Amniotic stem cell (primary cell): ENCODE results near the gene SKP2.

Experiments used
- DNase-seq: peaks from one replicate; lab custom pipeline; 2025; lab: John Stamatoyannopoulos, UW

SKP2 gene

DNA sequence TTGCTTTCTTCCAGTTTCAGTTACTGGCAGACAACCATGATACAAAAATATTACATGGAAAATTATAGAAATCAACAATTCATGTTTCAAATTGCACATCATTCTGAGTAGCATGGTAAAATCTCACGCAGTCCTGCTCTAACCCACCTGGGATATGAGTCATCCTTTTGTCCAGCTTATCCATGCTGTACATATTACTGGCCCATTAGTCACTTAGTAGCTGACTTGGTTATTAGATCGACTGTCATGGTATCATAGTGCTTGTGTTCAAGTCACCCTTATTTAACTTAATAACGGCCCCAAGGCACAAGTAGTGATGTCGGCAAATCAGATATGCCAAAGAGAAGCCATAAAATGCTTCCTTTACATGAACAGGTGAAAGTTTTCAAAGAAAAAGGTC is 48.6 kb downstream of the SKP2 start:
- DNase-seq: no peak

DNA sequence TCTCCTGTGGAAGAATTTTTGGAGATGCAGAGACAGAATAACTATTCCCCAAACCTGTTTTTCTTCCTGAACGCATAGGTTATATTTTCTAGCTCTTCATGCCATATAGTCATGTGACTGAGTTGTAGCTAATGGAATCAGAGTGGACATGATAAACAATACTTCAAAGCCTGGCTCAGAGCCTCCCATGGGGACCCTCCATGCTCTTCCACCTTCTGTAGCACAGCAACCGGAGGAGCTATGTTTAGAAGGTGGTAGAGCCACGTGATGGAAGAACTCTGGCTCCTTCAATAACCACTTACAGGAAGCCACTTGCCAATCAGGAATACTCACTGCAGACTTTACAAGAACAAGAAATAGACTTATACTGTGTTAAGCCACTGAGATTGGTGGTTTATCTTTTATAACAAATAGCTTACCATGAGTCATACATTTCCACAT is 50.6 kb downstream of the SKP2 start:
- no peak for DNase-seq

GRCh38 chr5:36205329-36205728 is 53.4 kb downstream of the SKP2 start:
- no peak for DNase-seq

- DNase-seq: no peak
Measured at GRCh38 chr5:36206913-36207312, 55.0 kb downstream of the SKP2 start.

DNA sequence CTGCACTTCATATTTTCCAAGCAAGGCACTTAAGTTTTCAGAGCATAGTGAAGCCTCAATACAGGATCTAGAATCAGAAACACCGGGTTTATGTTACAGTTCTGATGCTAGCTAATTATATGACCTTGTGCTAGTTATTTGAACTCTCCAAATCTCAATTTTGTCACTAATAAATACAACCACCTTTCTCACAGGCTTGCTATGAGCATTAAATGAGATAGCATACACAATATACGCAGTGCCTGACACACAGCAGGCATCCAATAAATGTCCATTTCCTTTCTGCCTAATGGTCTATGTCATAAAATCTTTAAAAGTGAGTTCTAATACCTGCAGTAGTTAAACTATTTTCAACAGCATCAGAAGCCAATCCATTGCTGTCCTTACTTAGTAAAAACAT is 56.9 kb downstream of the SKP2 start:
- DNase-seq: no peak

DNA sequence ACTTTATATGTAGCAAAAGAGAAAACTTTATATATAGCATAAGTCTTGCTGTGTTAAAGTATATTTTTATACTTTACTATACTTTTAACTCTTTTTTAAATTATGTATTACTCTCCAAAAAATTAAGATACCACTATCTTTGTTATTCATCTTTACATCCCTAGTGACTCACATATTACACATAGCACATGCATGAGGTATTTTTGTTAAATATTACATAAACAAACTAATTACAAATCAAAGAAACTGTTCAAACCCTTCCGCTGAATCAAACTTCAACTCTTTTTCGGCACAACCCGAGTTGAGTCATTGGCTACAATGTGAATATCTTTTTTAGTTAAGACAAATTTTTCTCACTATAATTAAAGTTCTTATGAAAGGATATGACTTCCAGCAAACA is 57.8 kb downstream of the SKP2 start:
- DNase-seq: no peak

- no peak for DNase-seq
Measured at GRCh38 chr5:36214436-36214835, 62.5 kb downstream of the SKP2 start.

DNA sequence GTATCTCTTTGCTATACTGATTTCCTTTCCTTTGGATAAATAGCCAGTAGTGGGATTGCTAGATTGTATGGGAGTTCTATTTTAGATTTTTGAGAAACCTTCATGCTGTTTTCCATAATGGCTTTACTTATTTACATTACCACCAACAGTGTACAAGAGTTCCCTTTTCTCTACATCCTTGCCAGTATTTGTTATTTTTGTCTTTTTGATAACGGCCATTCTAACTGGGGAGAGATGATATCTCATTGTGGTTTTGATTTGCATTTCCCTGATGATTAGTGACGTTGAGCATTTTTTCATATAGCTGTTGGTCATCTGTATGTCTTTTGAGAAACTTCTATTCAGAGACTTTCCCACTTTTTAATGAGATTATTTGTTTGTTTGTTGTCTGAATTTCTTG is 64.0 kb downstream of the SKP2 start:
- DNase-seq: no peak

- no peak for DNase-seq
Measured at GRCh38 chr5:36217567-36217966, 65.7 kb downstream of the SKP2 start.

DNA sequence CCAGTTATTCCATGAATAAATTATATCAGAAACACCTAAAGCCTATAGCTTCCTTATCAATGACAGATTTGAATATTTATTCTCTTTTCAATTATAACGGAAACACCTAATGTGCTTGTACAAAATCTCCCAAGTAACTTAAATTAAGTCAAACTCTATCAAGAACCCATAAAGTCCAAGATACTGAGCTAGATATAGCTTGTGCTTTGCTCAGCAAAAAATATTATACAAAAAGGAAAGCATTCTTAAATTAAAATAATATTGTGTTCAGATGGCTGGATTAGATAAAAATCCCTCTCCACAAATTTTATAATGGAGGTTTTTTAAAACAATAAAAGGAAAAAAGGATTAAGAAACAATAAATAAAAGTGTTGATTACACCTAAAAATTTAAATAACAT is 66.1 kb downstream of the SKP2 start:
- DNase-seq: no peak

DNA sequence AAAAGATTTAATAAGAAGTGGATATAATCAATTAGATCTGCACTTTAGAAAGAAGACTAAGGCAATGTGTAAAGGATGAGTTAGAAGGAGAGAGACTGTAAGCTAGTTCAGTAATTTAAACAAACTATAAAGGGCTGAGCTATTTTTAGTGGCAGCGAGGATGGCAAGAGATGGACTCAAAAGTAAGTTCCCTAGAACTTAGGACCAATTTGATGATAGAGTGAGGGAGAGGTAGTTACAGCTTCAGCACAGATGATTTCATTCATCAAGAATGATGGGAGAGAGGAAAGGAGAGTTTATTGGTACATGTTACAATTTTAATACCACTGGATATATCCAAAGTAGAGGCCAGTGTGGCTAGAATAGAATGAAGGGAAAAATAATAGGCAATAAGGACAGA is 70.7 kb downstream of the SKP2 start:
- no peak for DNase-seq

- DNase-seq: no peak
Measured at GRCh38 chr5:36227046-36227445, 75.1 kb downstream of the SKP2 start.

DNA sequence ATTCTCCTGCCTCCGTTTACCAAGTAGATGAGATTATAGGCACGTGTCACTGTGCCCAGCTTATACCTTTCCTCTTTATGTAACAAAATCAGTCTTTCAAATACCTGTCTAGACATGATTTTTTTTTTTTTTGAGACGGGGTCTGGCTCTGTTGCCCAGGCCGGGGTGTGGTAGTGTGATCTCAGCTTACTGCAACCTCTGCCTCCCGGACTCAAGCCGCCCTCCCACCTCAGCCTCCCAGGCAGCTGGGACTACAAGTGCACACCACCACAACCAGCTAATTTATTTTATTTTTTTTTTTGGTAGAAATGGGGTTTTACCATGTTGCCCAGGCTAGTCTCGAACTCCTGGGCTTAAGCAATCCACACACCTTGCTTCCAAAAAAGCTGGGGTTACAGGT is 76.6 kb downstream of the SKP2 start:
- no peak for DNase-seq

- DNase-seq: no peak
Measured at GRCh38 chr5:36230151-36230790, 78.4 kb downstream of the SKP2 start.

- no peak for DNase-seq
Measured at GRCh38 chr5:36232533-36232932, 80.6 kb downstream of the SKP2 start.
